HG03097 (cell line): ENCODE measurements around the gene PRDM10.

Source experiments
- ATAC-seq: cut with Tn5 transposase; IDR thresholded peaks from one replicate; pipeline ENCODE4 v1.9.1; 2021; ENCODE audit not compliant: unreplicated experiment, low FRiP score

Gene PRDM10

DNA sequence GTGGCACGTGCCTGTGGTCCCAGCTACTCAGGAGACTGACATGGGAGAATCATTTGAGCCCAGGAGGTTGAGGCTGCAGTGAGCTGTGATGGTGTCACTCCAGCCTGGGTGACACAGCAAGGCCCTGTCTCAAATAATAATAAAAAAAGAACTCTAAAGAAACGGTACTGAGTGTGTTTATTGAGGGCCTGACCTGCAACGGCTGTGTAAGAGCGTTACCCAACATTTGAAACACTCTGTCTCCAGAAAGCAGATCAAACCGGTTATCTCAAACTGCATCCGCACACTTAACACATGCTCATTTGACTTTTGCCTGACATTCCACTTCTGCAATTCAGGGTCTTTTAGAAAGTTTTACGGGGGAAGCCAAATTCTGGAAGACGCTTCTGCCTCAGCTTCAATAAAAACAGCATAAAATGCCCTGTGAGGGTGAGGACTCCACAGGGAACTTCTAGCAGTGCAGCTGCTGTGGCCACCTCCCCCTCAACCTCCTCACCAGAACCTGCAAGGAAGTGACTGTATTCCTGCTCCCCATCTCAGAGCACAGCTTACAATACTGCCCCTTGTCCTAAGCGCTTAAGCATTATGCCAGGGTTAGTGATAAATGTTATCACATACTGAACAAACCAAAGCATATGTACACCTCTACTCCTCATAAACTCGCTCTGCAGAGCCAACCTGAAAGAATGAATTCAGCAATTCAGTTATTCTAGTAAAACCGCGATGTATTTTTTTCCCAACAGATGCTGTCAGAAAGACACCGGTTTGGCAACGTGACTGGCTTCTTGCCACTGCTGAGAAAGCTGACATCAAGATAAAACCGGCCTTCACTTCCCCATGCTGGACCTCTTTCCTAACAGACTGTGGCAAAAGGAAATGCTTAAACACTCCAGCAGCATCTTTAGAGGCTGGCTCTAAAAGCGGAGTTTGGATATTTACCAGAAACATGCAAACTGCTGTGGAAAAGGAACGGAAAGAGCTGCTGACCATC is 52.2 kb downstream of the PRDM10 start:
- no peak for ATAC-seq

GRCh38 chr11:129948926-129949466 is 53.6 kb downstream of the PRDM10 start:
- ATAC-seq, result no peak

DNA sequence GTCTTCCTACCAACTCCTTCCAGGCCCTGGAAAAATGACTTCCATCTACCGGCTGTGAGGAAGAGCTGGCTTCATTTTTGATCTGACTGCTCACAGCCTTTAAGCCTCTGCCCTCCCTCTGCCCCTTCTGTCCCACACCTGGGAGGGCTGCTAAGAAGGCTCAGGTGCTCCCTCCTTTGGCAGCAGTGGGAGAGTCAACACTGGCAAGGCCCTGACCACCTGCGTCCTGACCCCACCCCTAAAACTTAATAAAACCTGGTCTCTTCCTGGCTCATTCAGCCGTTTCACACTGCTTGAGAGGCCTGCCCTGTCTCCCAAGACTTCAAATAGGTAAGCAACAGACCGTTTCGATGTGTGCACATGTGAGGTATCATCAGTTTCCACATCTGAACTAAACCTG is 55.2 kb downstream of the PRDM10 start:
- no peak for ATAC-seq

DNA sequence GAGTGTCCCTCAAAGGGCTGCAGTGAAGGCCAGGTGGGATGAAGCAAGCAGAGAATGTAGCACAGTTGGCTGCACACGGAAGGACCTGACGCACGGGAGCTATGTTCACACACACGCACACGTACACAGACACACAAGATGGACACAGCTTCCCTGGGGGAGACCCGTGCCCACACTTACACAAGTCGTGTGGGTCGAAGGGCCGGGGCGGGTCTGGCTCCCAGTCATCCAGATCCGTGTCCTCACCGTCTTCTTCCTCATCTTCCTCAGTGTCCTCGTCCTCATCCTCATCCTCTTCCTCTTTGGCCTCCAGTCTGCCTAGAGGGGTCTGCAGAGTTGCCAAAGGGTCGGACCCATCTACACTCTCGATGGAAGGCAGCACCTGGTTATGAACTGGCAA is 55.7 kb downstream of the PRDM10 start:
- no peak for ATAC-seq

GRCh38 chr11:129946256-129946655 is 56.4 kb downstream of the PRDM10 start:
- ATAC-seq, result no peak

DNA sequence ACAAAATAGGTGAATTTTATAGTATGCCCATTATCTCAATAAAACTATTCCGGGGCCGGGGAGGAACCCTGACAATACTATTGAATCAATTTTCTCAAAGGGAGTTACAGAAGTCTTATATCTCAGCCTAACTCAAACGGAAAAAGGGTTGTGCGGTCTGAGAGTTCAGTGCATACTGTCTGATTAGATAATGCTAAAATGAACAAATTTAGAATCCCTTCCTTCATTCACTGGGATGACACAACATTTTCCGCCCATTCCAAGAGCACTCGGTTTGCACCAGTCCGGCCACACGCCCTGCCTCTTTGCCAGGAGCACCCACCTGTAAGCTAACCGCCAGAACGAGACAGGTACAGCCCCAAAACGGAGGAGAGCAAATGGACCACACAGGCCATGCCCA is 57.3 kb downstream of the PRDM10 start:
- ATAC-seq, result no peak

DNA sequence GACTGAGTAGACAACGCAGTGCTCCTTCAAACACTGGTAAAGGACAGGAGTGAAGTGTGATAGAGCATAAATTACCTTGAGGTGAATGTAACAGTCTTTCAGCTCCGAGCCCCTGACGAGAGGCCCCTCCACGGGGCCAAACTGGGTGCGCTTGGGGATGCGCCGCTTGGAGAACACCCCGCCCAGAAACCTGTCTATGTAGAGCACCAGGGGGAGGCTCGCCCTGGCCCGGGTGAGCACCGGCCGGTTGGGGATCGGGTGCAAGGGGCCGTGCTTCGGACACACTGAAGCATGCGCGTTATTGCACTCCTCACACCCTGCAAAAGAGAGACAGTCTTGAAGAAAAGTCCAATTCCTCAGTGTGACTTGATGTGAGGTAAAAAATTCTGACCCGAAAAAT is 57.9 kb downstream of the PRDM10 start:
- ATAC-seq, result no peak

GRCh38 chr11:129943036-129943435 is 59.6 kb downstream of the PRDM10 start:
- ATAC-seq, result no peak

DNA sequence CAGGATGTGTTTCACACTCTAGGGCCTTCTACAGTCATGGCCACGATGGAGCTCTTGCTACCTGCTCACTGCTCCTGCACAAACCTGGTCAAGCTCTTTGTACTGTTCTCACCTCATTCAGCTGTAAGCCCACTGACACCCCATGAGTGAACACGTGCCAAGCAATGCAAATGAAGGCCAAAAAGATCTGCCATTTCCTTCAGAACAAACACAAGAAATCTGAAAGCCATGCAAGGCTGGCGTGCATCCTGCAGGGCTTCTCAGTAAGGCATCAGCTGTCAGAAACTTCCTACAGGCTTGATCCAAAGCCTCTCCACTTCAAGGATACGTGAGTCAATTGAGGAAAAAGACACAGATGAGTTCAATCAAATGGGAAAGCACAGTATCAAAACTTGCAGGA is 63.1 kb downstream of the PRDM10 start:
- no peak for ATAC-seq

DNA sequence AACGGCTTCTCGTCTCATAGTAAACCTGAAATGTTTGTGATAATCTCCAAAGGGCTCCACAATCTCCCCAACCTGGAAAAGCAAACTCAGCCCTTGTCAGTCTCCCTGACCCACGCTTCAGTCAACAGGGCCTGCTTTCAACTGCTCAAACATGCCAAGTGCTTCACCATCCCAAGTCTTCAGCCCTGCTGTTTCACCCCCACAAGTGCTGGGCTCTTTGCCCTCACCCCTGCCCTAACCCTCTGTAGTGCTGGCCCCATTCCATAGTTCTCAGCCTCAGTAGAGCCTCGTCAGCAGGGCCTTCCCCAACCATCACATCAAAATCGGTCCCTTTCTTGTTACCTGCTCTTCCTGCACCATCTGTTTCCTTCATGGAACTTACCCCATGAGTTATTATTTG is 63.9 kb downstream of the PRDM10 start:
- ATAC-seq, result no peak

DNA sequence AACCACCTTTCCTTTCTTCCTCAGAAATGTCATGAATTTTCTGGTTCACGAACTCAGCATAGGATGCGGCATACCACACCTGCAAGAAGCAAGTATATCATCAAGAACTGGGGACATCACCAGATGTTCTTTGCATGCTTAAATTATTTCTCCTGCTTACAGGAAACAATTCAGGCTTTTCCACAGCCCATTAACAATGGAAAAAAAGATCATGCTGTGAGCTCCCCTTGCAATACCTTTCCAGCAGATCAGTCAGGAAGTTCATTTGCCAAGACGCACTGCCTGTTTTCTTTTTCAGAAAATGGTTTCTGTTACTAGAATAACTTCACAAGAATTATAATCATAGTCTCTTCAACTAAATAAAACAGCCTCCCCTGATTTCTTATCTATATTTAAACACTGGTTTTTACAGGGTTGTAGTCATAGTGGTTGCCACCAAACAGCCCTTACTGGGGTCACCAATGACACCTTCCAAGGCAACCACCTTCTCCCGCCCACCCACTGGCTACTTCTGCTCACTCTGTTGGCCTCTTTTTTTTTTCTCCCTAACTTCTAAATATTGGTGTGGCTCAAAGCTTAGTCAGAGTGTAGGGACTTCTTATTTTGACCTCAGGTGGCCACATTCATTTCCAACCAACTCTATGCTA is 64.9 kb downstream of the PRDM10 start:
- no peak for ATAC-seq

GRCh38 chr11:129935723-129936122 is 66.9 kb downstream of the PRDM10 start:
- no peak for ATAC-seq

DNA sequence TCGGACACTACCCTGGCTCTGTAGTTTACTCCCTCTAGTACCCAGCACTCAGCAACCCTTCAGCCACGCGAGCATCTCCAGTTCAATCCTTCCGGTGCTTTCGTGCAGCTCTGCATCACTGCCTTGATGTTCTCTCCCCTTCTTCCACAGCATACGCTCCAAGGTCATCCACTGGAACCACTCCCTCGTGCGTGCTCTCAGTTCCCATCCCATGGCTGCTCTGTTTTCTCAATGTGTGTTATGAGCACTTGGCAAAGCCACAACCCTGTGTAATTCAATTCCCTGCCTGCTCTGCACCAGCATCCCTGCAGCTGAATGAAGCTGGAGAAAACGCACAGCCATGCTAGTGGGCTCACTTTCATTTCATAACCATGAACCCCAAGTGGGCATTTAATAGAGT is 68.7 kb downstream of the PRDM10 start:
- no peak for ATAC-seq

DNA sequence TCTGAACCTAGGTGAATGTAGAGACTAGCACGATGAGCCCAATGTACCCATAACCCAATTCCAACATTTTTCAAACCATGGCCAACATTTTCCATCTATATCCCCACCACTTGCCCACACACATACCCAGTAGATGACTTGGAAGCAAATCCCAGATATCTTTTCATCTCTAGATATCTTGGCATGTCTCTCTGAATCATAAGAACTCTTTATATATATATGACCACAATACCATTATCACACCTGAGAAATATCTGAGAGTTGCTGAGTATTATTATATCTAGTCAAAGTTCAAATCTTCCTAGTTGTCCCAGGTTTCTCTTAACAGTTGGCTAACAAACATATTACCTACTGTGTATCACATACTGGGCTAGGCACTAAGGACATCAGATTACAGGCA is 69.4 kb downstream of the PRDM10 start:
- no peak for ATAC-seq

DNA sequence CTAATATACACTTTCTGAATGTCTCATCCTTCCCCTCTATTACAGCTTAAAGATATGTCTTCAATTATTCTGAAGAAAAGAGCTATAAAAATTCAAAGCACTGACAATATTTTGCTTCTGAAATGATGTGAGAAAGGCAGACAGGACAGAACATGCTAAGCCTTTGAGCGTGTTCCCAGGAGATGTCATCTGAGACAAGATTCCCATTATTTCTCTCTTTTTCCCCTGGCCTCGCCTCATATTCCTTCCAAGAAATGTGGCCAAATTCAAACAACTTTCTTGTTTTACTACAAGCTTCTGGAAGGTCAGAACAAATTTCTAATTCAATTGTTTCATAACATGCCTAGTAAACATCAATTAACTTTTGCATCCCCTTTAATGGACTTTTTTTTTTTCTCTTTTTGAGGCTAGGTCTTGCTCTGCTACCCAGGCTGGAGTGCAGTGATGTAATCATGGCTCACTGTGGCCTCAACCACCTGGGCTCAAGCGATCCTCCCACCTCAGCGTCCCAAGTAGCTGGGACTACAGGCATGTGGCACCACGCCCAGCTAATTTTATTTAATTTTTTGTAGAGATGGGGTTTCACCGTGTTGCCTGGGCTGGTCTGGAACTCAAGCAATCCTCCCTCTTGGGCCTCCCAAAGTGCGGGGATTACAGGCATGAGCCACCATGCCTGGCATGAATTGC is 70.1 kb downstream of the PRDM10 start:
- no peak for ATAC-seq

GRCh38 chr11:129930743-129931142 is 71.9 kb downstream of the PRDM10 start:
- ATAC-seq, result no peak

GRCh38 chr11:129930296-129930695 is 72.3 kb downstream of the PRDM10 start:
- no peak for ATAC-seq

- no peak for ATAC-seq
These were observed 72.9 kb downstream of the PRDM10 start for GRCh38 chr11:129929721-129930120.

DNA sequence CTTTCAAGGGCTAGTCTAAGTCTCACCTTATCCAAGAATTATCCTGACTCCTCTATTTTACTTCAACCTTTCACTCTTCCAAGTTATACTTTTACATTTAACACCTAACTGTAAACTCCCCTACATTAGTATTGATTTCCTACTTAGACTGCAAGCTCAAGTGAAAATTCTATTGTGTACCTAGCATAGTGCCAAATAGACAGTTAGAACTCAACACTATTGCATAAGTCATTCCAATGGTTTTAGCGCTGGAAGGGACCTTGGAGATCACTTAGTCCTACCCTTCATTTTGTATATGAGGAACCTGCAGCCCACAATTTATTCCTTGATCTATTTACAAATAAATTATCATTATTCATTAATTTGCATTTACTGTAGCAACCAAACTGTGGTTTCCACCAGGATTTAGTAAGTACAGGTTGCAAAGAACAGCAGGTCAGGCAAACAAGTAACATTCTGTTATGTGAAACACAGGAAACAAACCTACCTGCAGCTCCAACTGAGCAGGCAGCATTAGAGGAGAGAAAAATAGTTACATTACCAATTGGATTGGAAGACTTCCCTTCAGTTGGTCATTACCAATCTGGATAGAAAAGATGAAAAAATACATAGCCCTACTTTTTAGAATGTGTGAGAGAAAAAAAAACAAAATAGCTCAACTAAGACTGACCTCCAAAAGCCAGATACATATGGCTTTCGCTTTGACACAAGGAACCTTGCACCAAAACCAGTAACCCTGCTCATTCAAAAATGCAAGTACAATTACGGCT is 73.5 kb downstream of the PRDM10 start:
- no peak for ATAC-seq

DNA sequence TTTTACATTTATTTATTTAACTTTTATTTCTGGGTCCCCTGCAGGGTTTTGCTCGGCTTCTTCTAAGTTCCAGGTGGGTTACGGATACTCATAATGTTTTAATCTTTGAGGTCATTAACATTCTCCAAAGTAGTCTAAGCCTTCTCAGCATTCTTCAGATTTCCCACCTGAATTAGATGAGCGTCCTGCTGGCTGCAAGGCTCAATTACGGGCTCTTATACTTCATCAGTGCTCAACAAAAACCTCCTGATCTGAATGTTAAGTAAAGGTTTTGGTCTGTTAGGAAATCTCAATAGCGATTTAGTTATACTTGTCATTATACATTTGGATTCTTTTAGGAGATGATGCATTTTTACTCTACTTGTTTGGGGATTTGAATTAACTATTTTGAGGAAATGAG is 80.0 kb downstream of the PRDM10 start:
- no peak for ATAC-seq
